Cardiac muscle cell (in vitro differentiated cells and primary cell): ENCODE measurements around the gene MUC5B. TPM values are rescaled to one million over a fixed set of nuclear protein-coding genes. Genes with fewer than 3 reads are reported as not detected.

ENCODE experiments used
- DNase-seq, 2 donors: peaks; one replicate each; pipeline versions ENCODE4 v3.0.0 to v3.0.0-alpha.2; 2010 to 2017; ENCODE audit warnings: low read depth in 1 of 2, low spot score in 1 of 2
- H3K27ac ChIP-seq: fragments of 200-600 bp; sonication (generic); 2 replicates; pipeline ENCODE4 v1.5.1; 2016
- H3K27me3 ChIP-seq: fragments of 200-600 bp; sonication (generic); 2 replicates; pipeline ENCODE4 v1.6.0; 2016; ENCODE audit warnings: control low read depth
- H3K36me3 ChIP-seq: fragments of 200-600 bp; sonication (generic); 2 replicates; pipeline ENCODE4 v1.5.1; 2016; ENCODE audit warnings: control low read depth
- H3K4me1 ChIP-seq: fragments of 200-600 bp; sonication (generic); 2 replicates; pipeline ENCODE4 v1.8.1; 2017; ENCODE audit warnings: low read depth, mild to moderate bottlenecking, mixed run types
- H3K4me3 ChIP-seq: fragments of 200-600 bp; sonication (generic); 2 replicates; pipeline ENCODE4 v1.5.1; 2016; ENCODE audit warnings: mild to moderate bottlenecking
- H3K9me3 ChIP-seq: fragments of 200-600 bp; sonication (generic); 2 replicates; pipeline ENCODE4 v1.5.1; 2017; ENCODE audit warnings: low read depth, mild to moderate bottlenecking, control low read depth
- CTCF ChIP-seq: IDR thresholded peaks from 2 replicates; pipeline ENCODE4 v1.5.1; 2012; ENCODE audit warnings: low read depth, mild to moderate bottlenecking, low read length
- polyA plus RNA-seq: library from polyadenylated mRNA; unstranded; fragments of >200 nt; fragmentation: Nextera tagmentation; extraction: Ambion mirVana; gene quantifications from 2 replicates; pipeline ENCODE4 v1.2.1, GENCODE V29; 2016
- total RNA-seq: library from RNA; depleted of rRNA; stranded (reverse); fragments of >200 nt; gene quantifications from 2 replicates; pipeline ENCODE4 v1.2.3, GENCODE V29; 2016

Gene MUC5B
- total and polyA plus RNA-seq, 2 experiments from 2014 or later: not detected

- no peaks in the 10 kb centered on the region for H3K36me3 ChIP-seq
- no peak for DNase-seq
- no peak for TF ChIP-seq CTCF
- no peaks in the 10 kb centered on the region for H3K9me3 ChIP-seq
- no peak overlapping the region for H3K27ac ChIP-seq
- no peak overlapping the region for H3K4me3 ChIP-seq
- no peaks in the 10 kb centered on the region for H3K27me3 ChIP-seq
- no peaks in the 10 kb centered on the region for H3K4me1 ChIP-seq
Observed at GRCh38 chr11:1199241-1199750, 23.6 kb upstream of the MUC5B start.

GRCh38 chr11:1199751-1200610 is 22.9 kb upstream of the MUC5B start:
- no peak for TF ChIP-seq CTCF
- no peaks in the 10 kb centered on the region for H3K4me1 ChIP-seq
- no peaks in the 10 kb centered on the region for H3K36me3 ChIP-seq
- H3K4me3 ChIP-seq: no peak overlapping the region
- H3K9me3 ChIP-seq: no peaks in the 10 kb centered on the region
- no peak for DNase-seq
- H3K27ac ChIP-seq: no peak overlapping the region
- no peaks in the 10 kb centered on the region for H3K27me3 ChIP-seq

GRCh38 chr11:1200611-1201191 is 22.2 kb upstream of the MUC5B start:
- DNase-seq: no peak
- Histone ChIP-seq H3K4me3 (no peak overlapping the region), H3K27ac (no peak overlapping the region), H3K4me1 (no peaks in the 10 kb centered on the region), H3K36me3 (no peaks in the 10 kb centered on the region), H3K27me3 (no peaks in the 10 kb centered on the region), H3K9me3 (no peaks in the 10 kb centered on the region)
- no peak for TF ChIP-seq CTCF

GRCh38 chr11:1201395-1202153 is 21.3 kb upstream of the MUC5B start:
- no peaks in the 10 kb centered on the region for H3K36me3 ChIP-seq
- no peak for DNase-seq
- TF ChIP-seq CTCF: no peak

GRCh38 chr11:1202154-1202775 is 20.6 kb upstream of the MUC5B start:
- DNase-seq: peak in 1 of 2 donors; percentile 14
- no peak for TF ChIP-seq CTCF
- no peaks in the 10 kb centered on the region for H3K36me3 ChIP-seq

More at GRCh38 chr11:1201395-1202153, 21.3 kb upstream of the MUC5B start:
- no peak overlapping the region for H3K4me3 ChIP-seq
- no peaks in the 10 kb centered on the region for H3K4me1 ChIP-seq
- H3K27ac ChIP-seq: no peak overlapping the region
- H3K9me3 ChIP-seq: no peaks in the 10 kb centered on the region
- H3K27me3 ChIP-seq: no peaks in the 10 kb centered on the region

More at GRCh38 chr11:1202154-1202775, 20.6 kb upstream of the MUC5B start:
- no peak overlapping the region for H3K4me3 ChIP-seq
- H3K4me1 ChIP-seq: no peaks in the 10 kb centered on the region
- no peaks in the 10 kb centered on the region for H3K9me3 ChIP-seq
- H3K27me3 ChIP-seq: no peaks in the 10 kb centered on the region
- H3K27ac ChIP-seq: no peak overlapping the region
